WTC11 (cell line): Measurements from ENCODE around the gene PARK7.

Experiments
- CREB1 ChIP-seq: sonication (generic); formaldehyde crosslinking; IDR thresholded peaks from 2 replicates; pipeline ENCODE4 v1.8.0; 2023; ENCODE audit warnings: mild to moderate bottlenecking, missing genetic modification reagents
- CTCF ChIP-seq: fragments of 200-600 bp; IDR thresholded peaks from 2 replicates; pipeline ENCODE4 v1.8.0; 2022; ENCODE audit warnings: antibody characterized with exemption
- GTF2I ChIP-seq: fragments of 250-450 bp; sonication (Bioruptor Pico); conservative IDR thresholded peaks from 2 replicates; pipeline ENCODE4 v1.4.0; 2021; ENCODE audit warnings: mild to moderate bottlenecking
- IRF2 ChIP-seq: sonication (generic); formaldehyde crosslinking; IDR thresholded peaks from 2 replicates; pipeline ENCODE4 v1.8.0; 2022; ENCODE audit warnings: low read depth, missing genetic modification reagents, borderline replicate concordance
- MYBL2 ChIP-seq: sonication (generic); formaldehyde crosslinking; IDR thresholded peaks from 2 replicates; pipeline ENCODE4 v1.8.1; 2023; ENCODE audit warnings: mild to moderate bottlenecking, moderate library complexity, missing genetic modification reagents
- NFYB ChIP-seq: sonication (generic); formaldehyde crosslinking; conservative IDR thresholded peaks from 2 replicates; pipeline ENCODE4 v1.8.0; 2022; ENCODE audit warnings: low read depth, missing genetic modification reagents
- NR1H2 ChIP-seq: sonication (generic); formaldehyde crosslinking; IDR thresholded peaks from 2 replicates; pipeline ENCODE4 v1.9.0; 2021; ENCODE audit warnings: mild to moderate bottlenecking, moderate library complexity, missing genetic modification reagents
- RELA ChIP-seq: sonication (generic); formaldehyde crosslinking; IDR thresholded peaks from 2 replicates; pipeline ENCODE4 v1.8.1; 2022; ENCODE audit warnings: missing genetic modification reagents, mild to moderate bottlenecking, borderline replicate concordance
- USF1 ChIP-seq: sonication (generic); formaldehyde crosslinking; IDR thresholded peaks from 2 replicates; pipeline ENCODE4 v1.8.0; 2022; ENCODE audit warnings: mild to moderate bottlenecking, missing genetic modification reagents
- ZNF263 ChIP-seq: sonication (generic); formaldehyde crosslinking; IDR thresholded peaks from 2 replicates; pipeline ENCODE4 v1.8.1; 2022; ENCODE audit warnings: low read depth, mild to moderate bottlenecking, moderate library complexity, missing genetic modification reagents
- TF ChIP-seq, protein P1 (sequence below): sonication (generic); formaldehyde crosslinking; IDR thresholded peaks from 2 replicates; pipeline ENCODE4 v1.8.0; 2022; ENCODE audit warnings: mild to moderate bottlenecking, missing genetic modification reagents
- TF ChIP-seq, protein P2 (sequence below): sonication (generic); formaldehyde crosslinking; IDR thresholded peaks from 2 replicates; pipeline ENCODE4 v1.8.0; 2022; ENCODE audit warnings: mild to moderate bottlenecking, missing genetic modification reagents

GRCh38 chr1:7941437-7941793, 20.1 kb upstream of the PARK7 start:
- TF ChIP-seq USF1 = no peak
- TF ChIP-seq CTCF = no peak
- no peak for TF ChIP-seq ZNF263 (CRISPR knock-in tag)
- TF ChIP-seq RELA (CRISPR knock-in tag) = no peak
- TF ChIP-seq CREB1 (CRISPR knock-in tag) = no peak
- TF ChIP-seq, protein P1, sequence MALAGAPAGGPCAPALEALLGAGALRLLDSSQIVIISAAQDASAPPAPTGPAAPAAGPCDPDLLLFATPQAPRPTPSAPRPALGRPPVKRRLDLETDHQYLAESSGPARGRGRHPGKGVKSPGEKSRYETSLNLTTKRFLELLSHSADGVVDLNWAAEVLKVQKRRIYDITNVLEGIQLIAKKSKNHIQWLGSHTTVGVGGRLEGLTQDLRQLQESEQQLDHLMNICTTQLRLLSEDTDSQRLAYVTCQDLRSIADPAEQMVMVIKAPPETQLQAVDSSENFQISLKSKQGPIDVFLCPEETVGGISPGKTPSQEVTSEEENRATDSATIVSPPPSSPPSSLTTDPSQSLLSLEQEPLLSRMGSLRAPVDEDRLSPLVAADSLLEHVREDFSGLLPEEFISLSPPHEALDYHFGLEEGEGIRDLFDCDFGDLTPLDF (CRISPR knock-in tag) = no peak
- no peak for TF ChIP-seq MYBL2 (CRISPR knock-in tag)
- TF ChIP-seq GTF2I (CRISPR knock-in tag) = no peak
- no peak for TF ChIP-seq IRF2
- no peak for TF ChIP-seq NFYB
- no peak for TF ChIP-seq NR1H2 (CRISPR knock-in tag)
- TF ChIP-seq, protein P2, sequence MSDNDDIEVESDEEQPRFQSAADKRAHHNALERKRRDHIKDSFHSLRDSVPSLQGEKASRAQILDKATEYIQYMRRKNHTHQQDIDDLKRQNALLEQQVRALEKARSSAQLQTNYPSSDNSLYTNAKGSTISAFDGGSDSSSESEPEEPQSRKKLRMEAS (CRISPR knock-in tag) = no peak
